T-helper 17 cell (primary cell): ENCODE measurements around the gene KRTAP10-1. TPM values are rescaled to one million over a fixed set of nuclear protein-coding genes. Genes with fewer than 3 reads are reported as not detected.

Experiments used
- ATAC-seq: fragments of 150-1000 bp; cut with Tn5 transposase; 2 replicates; pipeline ENCODE4 v1.10.0; 2021; ENCODE audit warnings: mild to moderate bottlenecking, moderate library complexity
- DNase-seq, 3 donors: peaks; one replicate each; pipeline versions ENCODE4 v3.0.0 to v3.0.0-alpha.2; 2020 to 2021
- H3K9me3 ChIP-seq: one replicate; pipeline ENCODE4 v1.7.0; 2013; ENCODE audit warnings: low read length, mild to moderate bottlenecking; ENCODE audit not compliant: control insufficient read depth, poor library complexity, severe bottlenecking
- H3K27ac Mint-ChIP-seq: one replicate; pipeline ENCODE4 v1.8.0; 2022; ENCODE audit warnings: mild to moderate bottlenecking, moderate library complexity, mixed read lengths
- H3K27me3 Mint-ChIP-seq: one replicate; pipeline ENCODE4 v1.8.0; 2022; ENCODE audit warnings: mixed read lengths
- H3K36me3 Mint-ChIP-seq: one replicate; pipeline ENCODE4 v1.8.0; 2022; ENCODE audit warnings: low read depth, mixed read lengths
- H3K4me1 Mint-ChIP-seq: one replicate; pipeline ENCODE4 v1.8.0; 2022; ENCODE audit warnings: mild to moderate bottlenecking, mixed read lengths
- H3K4me3 Mint-ChIP-seq: one replicate; pipeline ENCODE4 v1.8.0; 2022; ENCODE audit warnings: mild to moderate bottlenecking, moderate library complexity, mixed read lengths
- total RNA-seq, 4 donors: library from RNA in 2 of 4; stranded (reverse) in 2 of 4; gene quantifications; one replicate each; pipeline ENCODE4 v1.2.3 and lab custom pipeline; 2022 to 2026

Gene KRTAP10-1
- total RNA-seq, 2 donors from 2014 or later: not detected

GRCh38 chr21:44517175-44517899 lies 22.7 kb downstream of the KRTAP10-1 start:
- H3K4me3 Mint-ChIP-seq: no peak overlapping the region
- no peaks in the 10 kb centered on the region for H3K36me3 Mint-ChIP-seq
- peaks cover 4% of the 10 kb centered on the region for H3K27me3 Mint-ChIP-seq
- peak overlapping the region; percentile 41 for H3K27ac Mint-ChIP-seq
- H3K9me3 ChIP-seq: no peaks in the 10 kb centered on the region
- no peak for ATAC-seq
- H3K4me1 Mint-ChIP-seq: peaks cover 2% of the 10 kb centered on the region
- no peak for DNase-seq

- no peak for DNase-seq
- no peaks in the 10 kb centered on the region for H3K36me3 Mint-ChIP-seq
- no peak overlapping the region for H3K4me3 Mint-ChIP-seq
- H3K27ac Mint-ChIP-seq: peak overlapping the region; percentile 41
- no peaks in the 10 kb centered on the region for H3K9me3 ChIP-seq
- H3K4me1 Mint-ChIP-seq: peaks cover 2% of the 10 kb centered on the region
- ATAC-seq: no peak
- peaks cover 4% of the 10 kb centered on the region for H3K27me3 Mint-ChIP-seq
Observed at GRCh38 chr21:44516828-44517174, 23.2 kb downstream of the KRTAP10-1 start.

- peaks cover 4% of the 10 kb centered on the region for H3K27me3 Mint-ChIP-seq
- H3K4me1 Mint-ChIP-seq: peaks cover 2% of the 10 kb centered on the region
- H3K9me3 ChIP-seq: no peaks in the 10 kb centered on the region
- no peak overlapping the region for H3K4me3 Mint-ChIP-seq
- H3K27ac Mint-ChIP-seq: peak overlapping the region; percentile 41
- H3K36me3 Mint-ChIP-seq: no peaks in the 10 kb centered on the region
- no peak for DNase-seq
- ATAC-seq: no peak
Observed at GRCh38 chr21:44516342-44516741, 23.7 kb downstream of the KRTAP10-1 start.

GRCh38 chr21:44515359-44516165 lies 24.4 kb downstream of the KRTAP10-1 start:
- peaks cover 4% of the 10 kb centered on the region for H3K27me3 Mint-ChIP-seq
- DNase-seq: no peak
- no peaks in the 10 kb centered on the region for H3K36me3 Mint-ChIP-seq
- no peak overlapping the region for H3K27ac Mint-ChIP-seq
- H3K4me3 Mint-ChIP-seq: no peak overlapping the region
- H3K9me3 ChIP-seq: no peaks in the 10 kb centered on the region
- peaks cover 2% of the 10 kb centered on the region for H3K4me1 Mint-ChIP-seq
- ATAC-seq: no peak

GRCh38 chr21:44514746-44515358 lies 25.1 kb downstream of the KRTAP10-1 start:
- Mint-ChIP-seq H3K4me1 (peaks cover 2% of the 10 kb centered on the region), H3K4me3 (no peak overlapping the region), H3K36me3 (no peaks in the 10 kb centered on the region), H3K27ac (no peak overlapping the region), H3K27me3 (no peaks in the 10 kb centered on the region)
- no peaks in the 10 kb centered on the region for H3K9me3 ChIP-seq
- ATAC-seq: no peak
- DNase-seq: no peak

GRCh38 chr21:44514218-44514520 lies 25.8 kb downstream of the KRTAP10-1 start:
- H3K9me3 ChIP-seq: no peaks in the 10 kb centered on the region
- ATAC-seq (no peak), DNase-seq (no peak)
- no peaks in the 10 kb centered on the region for H3K27me3 Mint-ChIP-seq
- H3K4me3 Mint-ChIP-seq: no peak overlapping the region
- H3K4me1 Mint-ChIP-seq: peaks cover 2% of the 10 kb centered on the region
- H3K27ac Mint-ChIP-seq: no peak overlapping the region
- no peaks in the 10 kb centered on the region for H3K36me3 Mint-ChIP-seq

- no peak for DNase-seq
- Mint-ChIP-seq H3K4me1 (peaks cover 2% of the 10 kb centered on the region), H3K27me3 (no peaks in the 10 kb centered on the region), H3K27ac (no peak overlapping the region), H3K4me3 (no peak overlapping the region), H3K36me3 (no peaks in the 10 kb centered on the region)
- ATAC-seq: no peak
- H3K9me3 ChIP-seq: no peaks in the 10 kb centered on the region
Observed at GRCh38 chr21:44513389-44514217, 26.4 kb downstream of the KRTAP10-1 start.

- Mint-ChIP-seq H3K4me3 (peak overlapping the region; percentile 12), H3K27ac (no peak overlapping the region), H3K27me3 (no peaks in the 10 kb centered on the region), H3K36me3 (no peaks in the 10 kb centered on the region), H3K4me1 (peaks cover 2% of the 10 kb centered on the region)
- DNase-seq: no peak
- no peaks in the 10 kb centered on the region for H3K9me3 ChIP-seq
- ATAC-seq: no peak
Observed at GRCh38 chr21:44512496-44513388, 27.3 kb downstream of the KRTAP10-1 start.

- no peak for DNase-seq
- ATAC-seq: no peak
- no peaks in the 10 kb centered on the region for H3K9me3 ChIP-seq
- H3K36me3 Mint-ChIP-seq: no peaks in the 10 kb centered on the region
- no peak overlapping the region for H3K27ac Mint-ChIP-seq
- H3K4me3 Mint-ChIP-seq: no peak overlapping the region
- no peaks in the 10 kb centered on the region for H3K27me3 Mint-ChIP-seq
- peaks cover 2% of the 10 kb centered on the region for H3K4me1 Mint-ChIP-seq
Observed at GRCh38 chr21:44511938-44512275, 28.1 kb downstream of the KRTAP10-1 start.

GRCh38 chr21:44511219-44511937 lies 28.6 kb downstream of the KRTAP10-1 start:
- no peak for ATAC-seq
- Mint-ChIP-seq H3K4me1 (no peaks in the 10 kb centered on the region), H3K27ac (no peak overlapping the region), H3K4me3 (peak overlapping the region; percentile 65), H3K27me3 (no peaks in the 10 kb centered on the region), H3K36me3 (no peaks in the 10 kb centered on the region)
- no peak for DNase-seq
- H3K9me3 ChIP-seq: no peaks in the 10 kb centered on the region

- H3K4me3 Mint-ChIP-seq: peak overlapping the region; percentile 65
- no peaks in the 10 kb centered on the region for H3K4me1 Mint-ChIP-seq
- peak; percentile 70 to 86 (median 81) for DNase-seq
- no peaks in the 10 kb centered on the region for H3K36me3 Mint-ChIP-seq
- ATAC-seq: peak; percentile 91
- no peaks in the 10 kb centered on the region for H3K9me3 ChIP-seq
- no peaks in the 10 kb centered on the region for H3K27me3 Mint-ChIP-seq
- H3K27ac Mint-ChIP-seq: no peak overlapping the region
Observed at GRCh38 chr21:44510508-44511218, 29.3 kb downstream of the KRTAP10-1 start.
